RWPE1 (cell line): Measurements from ENCODE around the gene BRD9.
"Not testable (repeated sequence)": the region's sequence is repeated elsewhere in the genome, so short reads cannot be mapped to it uniquely, and the experiment has no call there.

Source experiments
- CTCF ChIA-PET: fragments of 350-600 bp; sonication (Branson Sonifier 250); formaldehyde crosslinking; extraction: SDS; loops from one replicate; lab custom pipeline; 2021; lab: Yijun Ruan, JAX
- POLR2A ChIA-PET: fragments of 400-600 bp; formaldehyde crosslinking; extraction: SDS; loops from one replicate; lab custom pipeline; 2020; ENCODE audit warnings: antibody characterized with exemption; ENCODE audit not compliant: low non-redundant PET; lab: Yijun Ruan, JAX
- DNase-seq: peaks from one replicate; pipeline ENCODE4 v3.0.0; 2012; ENCODE audit warnings: low spot score
- H3K27ac ChIP-seq: fragments of 450-650 bp; 2 replicates; pipeline ENCODE4 v1.5.1; 2017
- TF ChIP-seq, protein P1 (sequence below): fragments of 450-650 bp; conservative IDR thresholded peaks from 2 replicates; pipeline ENCODE4 v1.5.1; 2017; ENCODE audit warnings: low read depth, mild to moderate bottlenecking

Gene BRD9

DNA sequence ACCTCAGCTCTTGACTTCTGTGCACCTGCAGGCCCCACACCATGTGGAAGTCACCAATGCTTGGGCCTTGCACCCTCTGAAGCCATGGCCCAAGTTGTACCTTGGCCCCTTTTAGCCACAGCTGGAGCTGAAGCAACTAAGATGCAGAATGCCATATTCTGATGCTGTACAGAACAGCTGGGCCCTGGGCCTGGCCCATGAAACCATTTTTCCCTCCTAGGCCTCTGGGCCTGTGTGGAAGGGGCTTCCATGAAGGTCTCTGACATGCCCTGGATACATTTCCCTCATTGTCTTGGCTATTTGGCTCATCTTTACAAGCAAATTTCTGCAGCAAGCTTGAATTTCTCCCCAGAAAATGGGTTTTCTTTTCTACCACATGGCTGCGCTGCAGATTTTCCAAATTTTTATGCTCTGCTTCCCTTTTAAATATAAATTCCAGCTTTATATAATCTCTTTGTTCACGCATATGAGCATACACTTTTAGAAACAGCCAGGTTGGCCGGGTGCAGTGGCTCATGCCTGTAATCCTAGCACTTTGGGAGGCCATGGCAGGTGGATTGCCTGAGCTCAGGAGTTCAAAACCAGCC, 41.9 kb upstream of the BRD9 start:
- TF ChIP-seq, protein P1, sequence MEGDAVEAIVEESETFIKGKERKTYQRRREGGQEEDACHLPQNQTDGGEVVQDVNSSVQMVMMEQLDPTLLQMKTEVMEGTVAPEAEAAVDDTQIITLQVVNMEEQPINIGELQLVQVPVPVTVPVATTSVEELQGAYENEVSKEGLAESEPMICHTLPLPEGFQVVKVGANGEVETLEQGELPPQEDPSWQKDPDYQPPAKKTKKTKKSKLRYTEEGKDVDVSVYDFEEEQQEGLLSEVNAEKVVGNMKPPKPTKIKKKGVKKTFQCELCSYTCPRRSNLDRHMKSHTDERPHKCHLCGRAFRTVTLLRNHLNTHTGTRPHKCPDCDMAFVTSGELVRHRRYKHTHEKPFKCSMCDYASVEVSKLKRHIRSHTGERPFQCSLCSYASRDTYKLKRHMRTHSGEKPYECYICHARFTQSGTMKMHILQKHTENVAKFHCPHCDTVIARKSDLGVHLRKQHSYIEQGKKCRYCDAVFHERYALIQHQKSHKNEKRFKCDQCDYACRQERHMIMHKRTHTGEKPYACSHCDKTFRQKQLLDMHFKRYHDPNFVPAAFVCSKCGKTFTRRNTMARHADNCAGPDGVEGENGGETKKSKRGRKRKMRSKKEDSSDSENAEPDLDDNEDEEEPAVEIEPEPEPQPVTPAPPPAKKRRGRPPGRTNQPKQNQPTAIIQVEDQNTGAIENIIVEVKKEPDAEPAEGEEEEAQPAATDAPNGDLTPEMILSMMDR = peak; percentile 49; the same call in 1 of the 2 replicates
- ChIA-PET POLR2A (interaction anchor here (0.5 kb wide), 1 partner anchor 24 kb away, joined by 3 read pairs; no protein-coding TSS in a partner anchor), CTCF (interaction anchor here (0.6 to 2.2 kb wide), 11 partner anchors 14 to 479 kb away, joined by 3 to 9 read pairs (median 3); partner anchors contain the start of gene NKD2)
- DNase-seq, H3K27ac ChIP-seq: not testable (repeated sequence)

DNA sequence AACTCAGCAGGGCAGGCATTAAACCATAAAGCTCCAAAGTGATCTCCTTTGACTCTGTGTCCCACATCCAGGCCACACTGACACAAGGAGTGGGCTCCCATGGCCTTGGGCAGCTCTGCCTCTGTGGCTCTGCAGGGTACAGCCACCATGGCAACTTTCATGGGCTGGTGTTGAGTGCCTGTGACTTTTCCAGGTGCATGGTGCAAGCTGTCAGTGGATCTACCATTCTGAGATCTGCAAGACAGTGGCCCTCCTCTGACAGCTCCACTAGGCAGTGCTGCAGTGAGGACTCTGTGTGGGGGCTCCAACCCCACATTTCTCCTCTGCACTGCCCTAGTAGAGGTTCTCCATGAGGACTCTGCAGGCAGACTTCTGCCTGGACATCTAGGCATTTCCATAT, 41.4 kb upstream of the BRD9 start:
- not testable (repeated sequence) for DNase-seq, H3K27ac ChIP-seq
- CTCF ChIA-PET = interaction anchor here (0.6 to 2.2 kb wide), 8 partner anchors 15 to 478 kb away, joined by 3 to 9 read pairs (median 3); no protein-coding TSS in a partner anchor
- POLR2A ChIA-PET = interaction anchor here (0.5 kb wide), 1 partner anchor 25 kb away, joined by 3 read pairs; no protein-coding TSS in a partner anchor

DNA sequence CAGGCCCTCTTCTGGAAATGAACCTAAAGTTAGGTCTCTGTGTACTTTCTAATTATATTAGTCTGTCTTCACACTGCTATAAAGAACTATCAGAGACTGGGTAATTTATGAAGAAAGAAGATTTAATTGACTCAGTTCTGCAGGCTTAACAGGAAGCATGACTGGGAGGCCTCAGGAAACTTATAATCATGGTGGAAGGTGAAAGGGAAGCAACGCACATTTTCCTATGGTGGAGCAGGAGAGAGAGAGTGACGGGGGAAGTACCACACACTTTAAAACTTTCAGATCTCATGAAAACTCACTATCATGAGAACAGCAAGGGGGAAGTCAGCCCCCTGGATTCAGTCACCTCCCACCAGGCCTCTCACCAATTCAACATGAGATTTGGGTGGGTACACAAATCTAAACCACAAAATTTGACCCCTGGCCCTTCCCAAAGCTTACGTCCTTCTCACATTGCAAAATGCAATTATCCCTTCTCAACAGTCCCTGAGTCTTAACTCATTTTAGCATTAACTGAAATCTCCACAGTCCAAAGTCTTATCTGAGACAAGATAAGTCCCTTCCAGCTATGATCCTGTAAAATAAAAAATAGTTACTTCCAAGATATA, 40.8 kb upstream of the BRD9 start:
- DNase-seq = no peak
- ChIA-PET POLR2A (no interaction called here), CTCF (interaction anchor here (0.9 to 2.2 kb wide), 2 partner anchors 57 to 235 kb away, joined by 3 to 9 read pairs; no protein-coding TSS in a partner anchor)
- H3K27ac ChIP-seq = no peak overlapping the region
- TF ChIP-seq, protein P1 = no peak

DNA sequence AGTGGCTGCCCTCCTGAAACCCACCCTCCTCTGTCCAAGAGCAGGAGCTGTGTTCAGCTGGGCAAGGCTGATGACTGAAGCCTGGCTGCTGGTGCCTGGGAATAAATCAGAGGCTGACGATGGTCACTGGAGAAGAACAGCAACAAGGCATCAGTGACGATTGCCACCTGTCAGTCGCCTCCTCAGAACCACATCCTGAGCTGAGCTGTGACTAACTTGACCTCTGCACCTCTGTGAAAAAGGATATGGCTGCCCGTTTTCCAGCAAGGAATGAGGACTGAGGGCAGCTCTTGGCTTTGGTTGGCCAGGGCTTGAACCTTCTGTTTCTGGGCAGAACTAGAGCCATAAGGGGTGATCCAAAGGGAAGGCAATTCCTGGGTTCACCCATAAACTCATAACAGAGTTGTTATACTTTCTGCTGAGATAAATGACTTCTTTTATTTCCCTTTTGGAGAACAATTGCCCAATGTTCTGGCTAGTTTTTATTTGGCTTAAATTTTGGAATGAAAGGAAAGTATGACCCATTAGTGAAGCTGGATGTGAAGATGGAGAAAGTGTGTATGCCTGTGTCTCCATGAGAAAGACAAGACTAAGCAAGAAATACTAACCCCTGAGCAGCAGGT, 40.1 kb upstream of the BRD9 start:
- no peak for DNase-seq
- ChIA-PET POLR2A (no interaction called here), CTCF (interaction anchor here (1.0 to 2.2 kb wide), 2 partner anchors 11 to 235 kb away, joined by 3 to 9 read pairs; no protein-coding TSS in a partner anchor)
- TF ChIP-seq, protein P1 = no peak
- no peak overlapping the region for H3K27ac ChIP-seq

DNA sequence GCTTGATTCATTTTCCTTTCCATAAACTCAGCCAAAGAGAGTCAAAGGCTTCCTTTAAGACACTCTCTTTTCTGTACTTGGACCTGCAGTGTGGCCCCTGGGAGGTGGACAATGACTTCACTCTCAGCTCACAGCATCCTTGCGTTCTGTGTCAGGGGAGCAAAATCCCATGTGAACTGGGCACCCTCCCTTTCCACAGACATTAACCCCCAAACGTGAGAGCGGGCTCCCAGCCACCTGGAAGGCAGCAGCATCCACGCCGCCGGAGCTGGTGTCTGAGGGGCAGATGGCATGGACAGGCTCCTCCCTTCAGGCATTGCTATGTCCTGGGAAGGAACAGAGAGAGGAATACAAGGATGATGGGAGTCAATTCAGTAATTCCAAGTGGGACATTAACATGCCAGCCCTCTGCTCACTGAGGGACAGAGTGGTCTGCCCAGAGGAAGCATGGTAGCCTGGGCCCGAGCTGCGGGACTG, 39.6 kb upstream of the BRD9 start:
- no peak for DNase-seq
- CTCF ChIA-PET = interaction anchor here (1.0 kb wide), 1 partner anchor 10 kb away, joined by 3 read pairs; no protein-coding TSS in a partner anchor
- no peak overlapping the region for H3K27ac ChIP-seq
- POLR2A ChIA-PET = no interaction called here
- TF ChIP-seq, protein P1 = no peak

DNA sequence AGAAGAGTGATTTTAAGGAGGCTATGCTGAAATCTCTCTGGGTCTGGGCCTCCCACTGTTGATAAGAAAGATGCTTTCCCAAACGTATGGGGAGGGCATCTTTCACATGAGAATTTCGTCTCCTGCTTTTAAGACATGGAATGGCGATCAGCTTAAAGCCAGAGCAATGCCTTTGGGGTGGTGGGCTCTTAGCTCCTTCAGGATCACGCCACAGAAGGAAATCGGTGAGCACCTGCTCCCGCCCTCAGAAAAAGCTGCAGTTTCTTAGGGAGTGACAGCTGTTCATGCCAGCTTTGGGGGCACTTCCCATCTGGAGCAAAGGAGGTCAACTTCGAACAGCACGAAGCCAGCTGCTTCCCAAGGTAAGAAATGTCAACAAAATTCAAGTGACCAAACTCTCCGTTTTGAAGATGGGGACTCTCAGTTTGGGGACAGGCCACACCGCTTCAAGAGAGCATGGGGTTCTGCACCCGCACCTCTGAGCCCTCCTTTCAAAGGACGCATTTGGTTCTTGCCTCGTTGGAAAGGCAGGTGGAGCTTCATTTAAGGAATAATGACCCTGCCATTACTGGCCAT, 39.1 kb upstream of the BRD9 start:
- TF ChIP-seq, protein P1 = no peak

More for the DNA sequence above, 39.1 kb upstream of the BRD9 start:
- ChIA-PET CTCF (no interaction called here), POLR2A (no interaction called here)
- H3K27ac ChIP-seq = no peak overlapping the region
- no peak for DNase-seq
